Measurements from ENCODE around the gene TIAM2.
A peak's percentile ranks its signal among the peaks of the same experiment; 100 is the strongest.
"Not testable (repeated sequence)": the region's sequence is repeated elsewhere in the genome, so short reads cannot be mapped to it uniquely, and the experiment has no call there.

Gene TIAM2

DNA sequence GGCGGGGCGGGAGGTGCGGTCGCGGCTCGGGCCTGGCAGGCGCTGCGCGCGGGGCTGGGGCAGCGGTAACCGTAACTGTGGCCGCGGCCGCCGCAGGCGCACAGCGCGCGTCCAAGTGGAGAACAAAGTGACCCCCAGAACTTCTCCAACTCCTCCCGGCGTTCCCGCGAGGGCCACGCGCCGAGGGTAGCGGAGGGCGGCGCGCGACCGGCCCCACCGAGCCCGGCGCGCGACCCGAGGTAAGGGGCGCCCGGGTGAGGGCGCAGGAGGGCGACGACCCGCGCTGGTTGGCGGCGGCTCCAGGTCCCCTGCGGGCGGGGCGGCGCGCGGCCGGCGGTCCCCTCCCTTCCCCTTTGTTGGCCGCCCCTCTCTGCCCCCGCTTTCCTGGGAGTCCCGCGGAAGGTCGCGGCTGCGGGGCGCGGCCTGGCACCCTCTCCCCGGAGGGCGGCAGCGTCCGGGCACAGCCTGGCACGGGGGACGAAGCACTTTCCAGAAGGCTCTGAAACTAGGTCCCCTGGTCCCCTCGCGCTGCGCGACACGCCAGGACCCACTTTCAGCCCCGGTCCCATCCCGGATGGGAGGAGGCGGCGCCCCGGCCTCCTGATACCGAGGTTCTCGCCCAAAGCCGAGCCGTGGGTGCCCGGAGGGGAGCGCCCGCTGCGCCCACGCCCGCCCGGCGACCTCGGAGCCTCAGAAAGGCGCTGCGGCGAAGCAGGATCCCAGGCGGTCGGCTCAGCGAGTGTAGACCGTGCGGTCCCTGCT is at the start of gene TIAM2:
TSS of gene TIAM2 (plus strand) at position 62 of the 762 bp plus-strand sequence. CDS start 133,909 bp downstream, outside the sequence.
- Mint-ChIP-seq H3K9me3 (no peaks in the 10 kb centered on the region), H3K4me1 (ENCODE audit: low read depth) (peaks cover 11% of the 10 kb centered on the region), H3K27ac (no peak within 1 kb of the TSS), H3K27me3 (peaks cover 49% of the 10 kb centered on the region), H3K4me3 (peak within 1 kb of the TSS; percentile 70), H3K36me3 (ENCODE audit: low read depth) (no peaks in the 10 kb centered on the region)
- peak; percentile 65 for DNase-seq

DNA sequence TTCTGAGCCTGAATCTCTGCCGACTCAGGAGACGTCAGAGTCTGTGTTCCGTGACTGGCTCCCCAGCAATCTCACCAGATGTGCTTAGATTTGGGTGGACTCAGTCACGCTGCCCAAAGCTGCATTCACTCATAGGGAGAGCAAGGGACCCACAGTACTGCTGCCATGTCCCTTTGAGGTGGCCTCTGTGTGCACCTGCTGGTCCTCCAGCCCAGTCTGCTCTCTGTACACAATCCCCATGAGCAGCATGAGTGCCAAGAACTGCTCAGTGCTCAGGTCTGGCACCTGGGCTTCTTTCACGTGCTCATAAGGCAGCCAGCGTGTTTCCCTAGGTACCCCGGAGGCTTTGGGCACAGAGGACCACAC is 44.2 kb upstream of the TIAM2 start:
- no peak overlapping the region for H3K4me3 Mint-ChIP-seq
- DNase-seq: no peak
- H3K36me3 Mint-ChIP-seq (ENCODE audit: low read depth): peaks cover 13% of the 10 kb centered on the region
- peaks cover 19% of the 10 kb centered on the region for H3K4me1 Mint-ChIP-seq (ENCODE audit: low read depth)
- no peaks in the 10 kb centered on the region for H3K27me3 Mint-ChIP-seq
- no peaks in the 10 kb centered on the region for H3K9me3 Mint-ChIP-seq
- no peak overlapping the region for H3K27ac Mint-ChIP-seq

DNA sequence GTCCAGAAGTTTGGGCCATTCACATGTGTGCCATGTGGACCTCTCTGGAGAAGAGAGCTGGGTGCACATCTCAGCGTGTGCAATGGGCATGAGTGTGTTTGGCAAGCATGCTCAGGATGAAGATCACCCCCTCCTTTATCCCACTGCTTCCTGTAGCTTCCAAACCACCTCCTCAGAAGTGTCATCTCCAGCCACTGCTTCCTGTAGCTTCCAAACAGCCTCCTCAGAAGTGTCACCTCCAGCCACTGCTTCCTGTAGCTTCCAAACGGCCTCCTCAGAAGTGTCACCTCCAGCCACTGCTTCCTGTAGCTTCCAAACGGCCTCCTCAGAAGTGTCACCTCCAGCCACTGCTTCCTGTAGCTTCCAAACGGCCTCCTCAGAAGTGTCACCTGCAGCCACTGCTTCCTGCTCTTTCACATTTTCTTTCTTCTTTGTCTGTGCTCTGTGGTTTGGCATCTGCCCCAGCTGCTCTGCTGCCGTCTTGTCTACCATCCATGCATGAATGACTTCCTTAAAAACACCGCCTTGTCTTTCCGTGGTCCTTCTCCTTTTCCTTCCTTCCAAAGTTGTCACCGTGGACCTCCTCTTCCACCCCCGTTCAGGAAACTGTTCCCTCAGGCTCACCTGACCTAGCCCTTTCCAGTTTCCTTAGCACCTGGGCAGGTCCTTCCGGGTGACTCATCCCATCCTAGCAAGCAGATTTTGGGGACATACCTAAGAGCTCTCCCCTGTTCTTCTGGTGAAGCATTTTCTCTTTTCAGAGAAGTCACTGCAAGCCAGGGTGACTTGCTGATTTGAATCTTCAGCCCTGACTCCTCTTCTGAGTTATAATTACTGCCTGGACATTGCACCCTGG is 43.5 kb upstream of the TIAM2 start:
- Mint-ChIP-seq H3K4me3 (no peak overlapping the region), H3K9me3 (no peaks in the 10 kb centered on the region), H3K27me3 (no peaks in the 10 kb centered on the region), H3K36me3 (ENCODE audit: low read depth) (peaks cover 13% of the 10 kb centered on the region), H3K27ac (peak overlapping the region; percentile 16), H3K4me1 (ENCODE audit: low read depth) (peaks cover 19% of the 10 kb centered on the region)
- no peak for DNase-seq

DNA sequence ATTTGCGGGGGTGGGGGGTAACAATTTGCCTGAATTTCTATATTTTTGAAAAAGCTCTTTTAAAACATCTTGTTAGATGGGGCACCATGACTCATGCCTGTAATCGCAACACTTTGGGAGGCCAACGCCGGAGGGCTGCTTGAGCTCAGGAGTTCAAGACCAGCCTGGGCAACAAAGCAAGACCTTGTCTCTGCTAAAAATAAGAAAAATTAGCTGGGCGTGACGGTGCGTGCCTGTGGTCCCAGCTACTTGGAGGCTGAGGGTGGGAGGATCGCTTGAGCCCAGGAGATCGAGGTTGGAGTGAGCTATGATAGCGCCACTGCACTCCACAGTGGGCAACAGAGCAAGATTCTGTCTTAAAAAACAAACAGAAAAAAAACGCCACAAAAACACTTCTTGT is 41.5 kb upstream of the TIAM2 start:
- Mint-ChIP-seq H3K4me1 (ENCODE audit: low read depth) (peaks cover 19% of the 10 kb centered on the region), H3K4me3 (no peak overlapping the region), H3K27me3 (no peaks in the 10 kb centered on the region), H3K9me3 (no peaks in the 10 kb centered on the region), H3K36me3 (ENCODE audit: low read depth) (peaks cover 7% of the 10 kb centered on the region), H3K27ac (no peak overlapping the region)
- no peak for DNase-seq

DNA sequence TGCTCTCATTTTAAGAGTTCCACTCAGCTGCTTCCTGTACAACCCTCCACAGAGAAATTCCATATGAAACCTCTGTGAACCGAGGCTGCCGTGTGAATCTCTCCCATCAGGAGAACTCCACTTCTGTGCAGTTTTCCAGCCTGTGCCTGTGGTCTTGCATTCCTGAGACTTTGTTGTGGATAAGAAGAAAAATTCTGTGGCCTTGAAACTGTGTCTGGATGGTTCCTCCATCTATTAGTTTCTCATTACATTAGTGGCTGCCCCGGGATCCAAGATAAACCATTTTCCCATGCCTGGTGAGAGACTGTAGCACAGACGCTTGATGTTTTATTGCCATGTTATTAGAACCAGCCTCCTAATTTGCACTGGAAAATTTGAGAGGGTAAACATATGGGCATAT is 40.8 kb upstream of the TIAM2 start:
- H3K27me3 Mint-ChIP-seq: no peaks in the 10 kb centered on the region
- no peaks in the 10 kb centered on the region for H3K9me3 Mint-ChIP-seq
- H3K27ac Mint-ChIP-seq: no peak overlapping the region
- no peak overlapping the region for H3K4me3 Mint-ChIP-seq
- no peak for DNase-seq
- H3K36me3 Mint-ChIP-seq (ENCODE audit: low read depth): peaks cover under 1% of the 10 kb centered on the region
- H3K4me1 Mint-ChIP-seq (ENCODE audit: low read depth): peaks cover 19% of the 10 kb centered on the region

DNA sequence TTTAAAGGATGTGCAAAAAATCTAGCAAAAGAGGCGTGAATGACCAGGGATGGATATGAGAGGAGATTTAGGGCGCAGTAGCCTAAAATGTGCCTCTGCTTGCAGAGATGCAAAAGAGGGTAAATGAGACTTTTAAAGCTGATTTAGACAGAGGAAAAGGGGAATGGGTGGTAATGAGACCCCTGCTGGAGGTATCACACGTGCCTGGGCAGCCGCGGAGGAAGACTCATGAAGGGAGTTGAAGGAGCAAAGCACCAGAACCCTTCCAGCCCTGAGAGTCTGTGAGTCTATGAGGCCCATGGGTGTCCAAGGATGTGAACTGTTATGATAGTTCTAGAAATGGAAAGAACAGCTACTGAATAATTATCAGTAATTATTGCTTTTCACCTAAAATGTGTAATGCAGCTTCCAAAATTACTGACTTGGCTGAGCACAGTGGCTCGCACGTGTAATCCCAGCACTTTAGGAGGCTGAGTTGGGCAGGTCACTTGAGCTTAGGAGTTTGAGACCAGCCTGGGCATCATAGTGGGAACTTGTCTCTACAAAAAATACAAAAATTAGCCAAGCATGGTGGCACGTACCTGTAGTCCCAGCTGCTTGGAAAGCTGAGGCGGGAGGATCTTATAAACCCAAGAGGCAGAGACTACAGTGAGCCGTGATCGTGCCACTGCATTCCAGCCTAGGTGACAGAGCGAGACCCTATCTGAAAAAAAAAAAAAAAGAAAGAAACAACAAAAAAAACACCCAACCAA is 38.2 kb upstream of the TIAM2 start:
- Mint-ChIP-seq H3K4me1 (ENCODE audit: low read depth) (peaks cover 4% of the 10 kb centered on the region), H3K9me3 (no peaks in the 10 kb centered on the region), H3K27ac (no peak overlapping the region), H3K27me3 (no peaks in the 10 kb centered on the region), H3K36me3 (ENCODE audit: low read depth) (peaks cover 6% of the 10 kb centered on the region), H3K4me3 (no peak overlapping the region)
- DNase-seq: no peak

DNA sequence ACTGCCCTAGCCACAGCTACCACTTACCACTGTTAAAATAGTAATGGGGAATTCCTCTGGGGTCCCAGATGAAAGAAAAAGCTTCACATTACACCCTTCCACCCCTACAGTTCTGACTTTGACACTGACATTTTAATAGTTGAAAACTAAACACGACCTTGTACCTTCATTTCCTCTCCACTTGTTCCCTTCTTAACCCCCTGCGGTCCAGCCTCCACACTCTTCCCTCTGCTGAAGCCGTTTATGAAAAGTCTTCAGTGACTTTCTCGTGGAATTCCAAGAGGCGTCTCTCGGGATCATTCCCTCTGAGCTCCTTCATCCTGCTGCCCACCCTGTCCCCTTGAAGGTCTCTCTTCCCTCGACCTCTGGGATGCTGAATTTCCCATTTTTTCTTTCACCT is 36.6 kb upstream of the TIAM2 start:
- H3K4me3 Mint-ChIP-seq: no peak overlapping the region
- no peak for DNase-seq

DNA sequence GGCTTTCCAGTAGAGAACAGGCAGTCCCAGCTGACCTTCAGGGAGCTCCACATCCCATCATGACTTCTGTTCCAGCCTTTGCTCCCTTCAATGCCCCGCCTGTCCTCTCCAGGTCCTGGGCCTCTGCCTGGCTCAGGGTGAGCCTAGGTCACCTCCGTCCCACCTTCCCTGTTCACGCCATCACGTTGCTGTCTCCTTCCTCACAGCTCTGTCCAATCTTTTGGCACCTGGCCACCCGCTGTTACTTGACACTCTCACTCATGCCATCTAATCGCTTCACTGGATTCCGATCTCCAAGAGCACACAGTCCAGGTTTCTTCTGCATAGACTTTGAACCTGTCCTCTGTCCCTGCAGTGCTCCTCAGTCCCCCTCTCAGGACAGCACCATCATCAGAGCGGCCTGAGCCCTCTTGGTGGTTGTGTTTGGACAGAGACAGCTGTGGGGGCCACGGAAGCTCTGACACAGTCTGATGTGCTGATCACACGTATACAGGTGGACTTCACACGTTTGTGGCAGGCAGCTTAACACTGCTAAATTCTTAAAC is 34.7 kb upstream of the TIAM2 start:
- no peak overlapping the region for H3K27ac Mint-ChIP-seq
- no peak overlapping the region for H3K4me3 Mint-ChIP-seq
- no peaks in the 10 kb centered on the region for H3K9me3 Mint-ChIP-seq
- peaks cover 20% of the 10 kb centered on the region for H3K36me3 Mint-ChIP-seq (ENCODE audit: low read depth)
- no peaks in the 10 kb centered on the region for H3K27me3 Mint-ChIP-seq
- H3K4me1 Mint-ChIP-seq (ENCODE audit: low read depth): no peaks in the 10 kb centered on the region
- no peak for DNase-seq

More for the DNA sequence above, 36.6 kb upstream of the TIAM2 start:
- Mint-ChIP-seq H3K4me1 (ENCODE audit: low read depth) (no peaks in the 10 kb centered on the region), H3K9me3 (no peaks in the 10 kb centered on the region), H3K36me3 (ENCODE audit: low read depth) (peaks cover 12% of the 10 kb centered on the region), H3K27ac (no peak overlapping the region), H3K27me3 (no peaks in the 10 kb centered on the region)

DNA sequence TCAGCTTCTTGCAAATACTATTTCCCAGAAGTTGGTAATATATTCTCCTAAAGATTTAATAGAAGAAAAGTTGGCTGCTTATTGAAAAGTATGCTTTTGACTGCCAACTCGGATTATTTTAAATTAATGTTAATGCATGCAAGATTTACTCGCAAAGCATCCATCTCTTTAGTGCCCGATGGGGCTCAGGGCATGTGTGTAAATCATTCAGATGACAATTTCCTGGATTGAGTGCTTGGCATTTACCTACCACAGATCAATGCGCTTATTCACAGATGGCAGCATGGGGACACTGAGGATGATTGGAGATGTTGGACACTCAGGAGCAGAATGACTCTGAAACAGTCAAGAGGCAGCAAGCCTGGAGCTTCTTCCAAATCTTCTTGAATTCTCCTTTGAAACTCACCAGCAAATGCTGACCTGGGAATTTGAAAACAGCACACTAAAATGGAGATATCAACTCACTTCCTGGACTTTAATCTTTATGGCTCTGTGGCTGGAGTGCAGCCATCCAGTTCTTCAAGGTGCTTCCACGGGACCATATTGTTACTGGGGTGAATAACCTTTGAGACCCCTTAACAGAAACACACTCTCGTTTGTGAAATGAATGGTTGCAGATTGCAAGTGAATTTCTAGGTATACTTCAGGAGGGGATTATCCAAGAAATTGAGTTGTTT is 34.1 kb upstream of the TIAM2 start:
- Mint-ChIP-seq H3K36me3 (ENCODE audit: low read depth) (peaks cover 20% of the 10 kb centered on the region), H3K27me3 (no peaks in the 10 kb centered on the region), H3K27ac (no peak overlapping the region), H3K4me1 (ENCODE audit: low read depth) (no peaks in the 10 kb centered on the region), H3K4me3 (no peak overlapping the region), H3K9me3 (no peaks in the 10 kb centered on the region)
- DNase-seq: no peak

DNA sequence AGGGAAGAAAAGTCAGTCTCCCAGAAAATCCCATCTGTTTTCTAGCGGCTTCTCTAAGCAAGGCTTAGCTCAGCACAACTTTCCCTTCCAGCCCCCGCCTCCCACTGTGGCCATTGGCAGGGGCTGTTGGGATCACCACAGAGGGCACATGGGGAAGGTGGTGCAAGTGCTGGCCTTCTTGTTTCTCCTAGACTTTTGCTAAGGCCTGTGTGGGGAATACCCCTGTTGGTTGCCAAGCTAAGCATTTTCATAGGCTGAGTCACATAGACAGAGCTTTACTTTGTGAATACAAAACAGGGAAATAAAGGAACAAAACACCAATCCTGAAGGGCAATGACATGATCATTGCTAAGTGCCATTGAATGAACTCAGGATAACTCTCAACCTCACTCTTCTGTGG is 32.4 kb upstream of the TIAM2 start:
- Mint-ChIP-seq H3K9me3 (no peaks in the 10 kb centered on the region), H3K4me1 (ENCODE audit: low read depth) (no peaks in the 10 kb centered on the region), H3K4me3 (no peak overlapping the region), H3K36me3 (ENCODE audit: low read depth) (peaks cover 20% of the 10 kb centered on the region), H3K27me3 (no peaks in the 10 kb centered on the region), H3K27ac (no peak overlapping the region)
- no peak for DNase-seq

DNA sequence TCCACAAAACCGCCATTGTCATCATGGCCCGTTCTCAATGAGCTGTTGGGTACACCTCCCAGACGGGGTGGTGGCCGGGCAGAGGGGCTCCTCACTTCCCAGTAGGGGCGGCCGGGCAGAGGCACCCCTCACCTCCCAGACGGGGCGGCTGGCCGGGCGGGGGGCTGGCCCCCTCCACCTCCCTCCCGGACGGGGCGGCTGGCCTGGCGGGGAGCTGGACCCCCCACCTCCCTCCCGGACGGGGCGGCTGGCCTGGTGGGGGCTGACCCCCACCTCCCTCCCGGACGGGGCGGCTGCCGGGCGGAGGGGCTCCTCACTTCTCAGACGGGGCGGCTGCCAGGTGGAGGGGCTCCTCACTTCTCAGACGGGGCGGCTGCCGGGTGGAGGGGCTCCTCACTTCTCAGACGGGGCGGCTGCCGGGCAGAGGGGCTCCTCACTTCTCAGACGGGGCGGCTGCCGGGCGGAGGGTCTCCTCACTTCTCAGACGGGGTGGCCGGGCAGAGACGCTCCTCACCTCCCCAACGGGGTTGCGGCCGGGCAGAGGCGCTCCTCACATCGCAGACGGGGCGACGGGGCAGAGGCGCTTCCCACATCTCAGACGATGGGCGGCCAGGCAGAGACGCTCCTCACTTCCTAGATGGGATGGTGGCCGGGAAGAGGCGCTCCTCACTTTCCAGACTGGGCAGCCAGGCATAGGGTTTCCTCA is 28.9 kb upstream of the TIAM2 start:
- not testable (repeated sequence) for H3K4me3 Mint-ChIP-seq; H3K4me1 Mint-ChIP-seq (ENCODE audit: low read depth); DNase-seq; H3K27ac Mint-ChIP-seq; H3K9me3 Mint-ChIP-seq; H3K27me3 Mint-ChIP-seq
- H3K36me3 Mint-ChIP-seq (ENCODE audit: low read depth): peaks cover 16% of the 10 kb centered on the region

DNA sequence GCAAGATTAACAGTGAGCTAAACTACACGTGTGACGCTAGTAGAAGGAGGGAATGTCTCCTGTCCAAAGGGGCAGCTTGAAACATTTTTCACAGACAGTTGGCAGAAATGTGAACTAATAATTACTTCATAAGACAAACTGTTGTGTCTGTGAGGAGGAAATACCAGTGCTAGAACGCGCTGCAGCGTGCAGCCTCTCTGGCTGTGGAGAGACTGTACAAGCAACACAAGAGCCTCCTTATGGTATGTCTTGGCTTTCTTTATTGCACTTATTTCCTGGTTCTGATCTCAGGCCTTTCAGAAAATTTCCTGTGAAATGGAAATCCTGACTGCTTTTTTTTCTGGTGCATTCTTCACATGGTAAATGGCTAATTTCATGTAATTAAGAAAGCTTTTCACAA is 25.3 kb upstream of the TIAM2 start:
- no peaks in the 10 kb centered on the region for H3K27me3 Mint-ChIP-seq
- H3K36me3 Mint-ChIP-seq (ENCODE audit: low read depth): peaks cover 4% of the 10 kb centered on the region
- H3K4me3 Mint-ChIP-seq: no peak overlapping the region
- no peaks in the 10 kb centered on the region for H3K9me3 Mint-ChIP-seq
- no peak overlapping the region for H3K27ac Mint-ChIP-seq
- H3K4me1 Mint-ChIP-seq (ENCODE audit: low read depth): no peaks in the 10 kb centered on the region
- no peak for DNase-seq

DNA sequence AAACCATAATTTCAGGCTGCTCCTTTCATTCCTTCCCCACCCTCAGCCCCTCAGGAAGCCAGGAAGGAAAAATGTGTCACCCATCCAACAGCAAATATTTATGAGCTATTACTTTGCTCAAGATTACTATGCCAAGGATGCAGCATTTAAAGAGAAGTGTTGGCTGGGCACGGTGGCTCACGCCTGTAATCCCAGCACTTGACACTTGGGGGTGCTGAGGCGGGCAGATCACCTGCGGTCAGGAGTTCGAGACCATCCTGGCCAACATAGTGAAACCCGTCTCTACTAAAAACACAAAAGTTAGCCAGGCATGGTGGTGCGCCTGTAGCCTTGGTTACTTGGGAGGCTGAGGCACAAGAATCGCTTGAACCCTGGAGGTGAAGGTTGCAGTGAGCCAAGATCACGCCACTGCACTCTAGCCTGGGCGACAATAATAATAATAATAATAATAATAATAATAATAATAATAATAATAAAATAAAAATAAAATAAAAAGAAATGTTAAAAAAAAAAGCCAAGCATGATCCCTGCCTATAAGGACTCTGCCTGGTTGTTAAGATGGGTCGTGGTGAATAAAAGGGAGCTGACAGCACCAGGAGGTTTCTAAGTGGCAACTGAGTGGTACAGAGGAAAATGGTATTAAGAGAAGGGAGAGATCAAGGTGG is 20.5 kb upstream of the TIAM2 start:
- no peak overlapping the region for H3K4me3 Mint-ChIP-seq
- H3K27ac Mint-ChIP-seq: no peak overlapping the region
- no peaks in the 10 kb centered on the region for H3K36me3 Mint-ChIP-seq (ENCODE audit: low read depth)
- H3K9me3 Mint-ChIP-seq: peaks cover 2% of the 10 kb centered on the region
- no peak for DNase-seq
- H3K27me3 Mint-ChIP-seq: no peaks in the 10 kb centered on the region
- no peaks in the 10 kb centered on the region for H3K4me1 Mint-ChIP-seq (ENCODE audit: low read depth)
